NCI-H2029 treated with DMSO at 0.1 percent for 48 hours (cell line): ENCODE results near the gene HADH.
A peak's percentile ranks its signal among the peaks of the same experiment; 100 is the strongest.
"Not testable (repeated sequence)": the region's sequence is repeated elsewhere in the genome, so short reads cannot be mapped to it uniquely, and the experiment has no call there.

Experiments used
- DNase-seq: peaks from one replicate; lab custom pipeline; 2025; lab: John Stamatoyannopoulos, UW

Gene HADH

GRCh38 chr4:108031427-108032083 lies 41.9 kb downstream of the HADH start:
- no peak for DNase-seq

GRCh38 chr4:108033348-108033747 lies 43.7 kb downstream of the HADH start:
- no peak for DNase-seq

GRCh38 chr4:108034565-108034964 lies 44.9 kb downstream of the HADH start:
- no peak for DNase-seq

GRCh38 chr4:108035691-108036090 lies 46.0 kb downstream of the HADH start:
- no peak for DNase-seq

- no peak for DNase-seq
Observed at GRCh38 chr4:108036213-108036612, 46.5 kb downstream of the HADH start.

GRCh38 chr4:108037884-108038283 lies 48.2 kb downstream of the HADH start:
- DNase-seq: no peak

GRCh38 chr4:108042927-108043326 lies 53.2 kb downstream of the HADH start:
- DNase-seq: no peak

- peak; percentile 46 for DNase-seq
Observed at GRCh38 chr4:108043526-108043925, 53.8 kb downstream of the HADH start.

- no peak for DNase-seq
Observed at GRCh38 chr4:108044951-108045686, 55.4 kb downstream of the HADH start.

GRCh38 chr4:108045687-108046024 lies 56.0 kb downstream of the HADH start:
- DNase-seq: peak; percentile 47

- peak; percentile 44 for DNase-seq
Observed at GRCh38 chr4:108047199-108047598, 57.5 kb downstream of the HADH start.

- DNase-seq: no peak
Observed at GRCh38 chr4:108048157-108048556, 58.5 kb downstream of the HADH start.

GRCh38 chr4:108048997-108049396 lies 59.3 kb downstream of the HADH start:
- no peak for DNase-seq

GRCh38 chr4:108049406-108049805 lies 59.7 kb downstream of the HADH start:
- DNase-seq: no peak

GRCh38 chr4:108050166-108051111 lies 60.8 kb downstream of the HADH start:
- DNase-seq: not testable (repeated sequence)

GRCh38 chr4:108051343-108051742 lies 61.7 kb downstream of the HADH start:
- DNase-seq: no peak

- DNase-seq: no peak
Observed at GRCh38 chr4:108052558-108053120, 63.0 kb downstream of the HADH start.

- DNase-seq: no peak
Observed at GRCh38 chr4:108053251-108053711, 63.6 kb downstream of the HADH start.

- no peak for DNase-seq
Observed at GRCh38 chr4:108054025-108054638, 64.4 kb downstream of the HADH start.

GRCh38 chr4:108055787-108056186 lies 66.1 kb downstream of the HADH start:
- no peak for DNase-seq

- DNase-seq: no peak
Observed at GRCh38 chr4:108056418-108056817, 66.7 kb downstream of the HADH start.
